ENCODE measurements around the gene KCNQ1. TPM values are rescaled to one million over a fixed set of nuclear protein-coding genes. Genes with fewer than 3 reads are reported as not detected.

The KCNQ1 gene
- total and polyA plus RNA-seq, 2 donors (not counting 1 experiment from before 2014, with no cell fraction given): 21.5 to 28.8 TPM

GRCh38 chr11:2464451-2465165, 19.8 kb downstream of the KCNQ1 start:
- Mint-ChIP-seq H3K27ac (no peak overlapping the region), H3K4me3 (peak overlapping the region; percentile 29), H3K9me3 (ENCODE audit: insufficient read depth) (no peaks in the 10 kb centered on the region), H3K4me1 (peaks cover 70% of the 10 kb centered on the region), H3K27me3 (no peaks in the 10 kb centered on the region)
- Histone ChIP-seq H3K36me3 (replicated peaks in 1 of 2; ENCODE audit: control extremely low read depth in 1 of 2, control insufficient read depth in 1 of 2, extremely low read depth in 1 of 2, insufficient read depth in 2 of 2, low read length in 1 of 2) (no peaks in the 10 kb centered on the region), H3K27me3 (replicated peaks in 1 of 4; ENCODE audit: control extremely low read depth in 1 of 4, control insufficient read depth in 3 of 4, insufficient read depth in 4 of 4, low read length in 3 of 4) (no peaks in the 10 kb centered on the region), H3K4me2 (replicated peaks; ENCODE audit: low read depth, low read length, poor library complexity, severe bottlenecking) (no peak overlapping the region), H3K4me3 (ENCODE audit: control extremely low read depth in 1 of 5, extremely low read depth in 1 of 5, insufficient read depth in 1 of 5, low read depth in 2 of 5, low read length in 4 of 5) (no peak overlapping the region), H3K4me1 (ENCODE audit: control insufficient read depth in 2 of 2, insufficient read depth in 2 of 2, low read length in 2 of 2) (peaks cover 43 to 67% of the 10 kb centered on the region in 2 donors), H4K20me1 (ENCODE audit: control insufficient read depth, insufficient read depth, low read length, poor library complexity, severe bottlenecking) (peaks cover 93% of the 10 kb centered on the region), H3K9me3 (ENCODE audit: control extremely low read depth in 1 of 3, control insufficient read depth in 2 of 3, insufficient read depth in 1 of 3, low read length in 2 of 3) (no peaks in the 10 kb centered on the region), H2AFZ (ENCODE audit: insufficient read depth, low read depth, low read length, poor library complexity, severe bottlenecking) (no peak overlapping the region), H3K27ac (ENCODE audit: low read length in 2 of 2) (no peak overlapping the region), H3K9ac (ENCODE audit: low read length) (no peak overlapping the region), H3K79me2 (ENCODE audit: control insufficient read depth, insufficient read depth, low read length) (peaks cover 79% of the 10 kb centered on the region)
- ChIA-PET CTCF (interaction anchor here (1.1 to 1.5 kb wide), 4 partner anchors 23 to 423 kb away, joined by 3 to 4 read pairs (median 4); no protein-coding TSS in a partner anchor), POLR2A (interaction anchor here (0.6 kb wide), 1 partner anchor 97 kb away, joined by 4 read pairs; no protein-coding TSS in a partner anchor)
- intact Hi-C loops (cut with micrococcal nuclease): no loop called here
- ATAC-seq (ENCODE audit: low read depth): no peak
- no peak for DNase-seq
- TF ChIP-seq CTCF (IDR thresholded peaks at IDR 0.05) (no peak), EZH2 (IDR thresholded peaks at IDR 0.05; ENCODE audit: borderline replicate concordance, insufficient read depth, low read depth, low read length, poor library complexity, severe bottlenecking) (no peak)
- 90% methylated on average over 13 of the region's 13 CpGs for WGBS (ENCODE audit: insufficient coverage)

Data from B cell (primary cell).